Brain pericyte (primary cell): ENCODE results near the gene MFSD6.

Experiments
- DNase-seq: peaks from one replicate; pipeline ENCODE4 v3.0.0-alpha.2; 2012; ENCODE audit warnings: low read depth, low spot score

Gene MFSD6

GRCh38 chr2:190529486-190530247 lies 121.5 kb downstream of the MFSD6 start:
- DNase-seq = no peak

- no peak for DNase-seq
Measured at GRCh38 chr2:190530248-190530900, 122.2 kb downstream of the MFSD6 start.

GRCh38 chr2:190532581-190532980 lies 124.4 kb downstream of the MFSD6 start:
- no peak for DNase-seq

- DNase-seq = no peak
Measured at GRCh38 chr2:190533175-190533967, 125.2 kb downstream of the MFSD6 start.

- no peak for DNase-seq
Measured at GRCh38 chr2:190533968-190534309, 125.8 kb downstream of the MFSD6 start.

GRCh38 chr2:190534310-190535120 lies 126.4 kb downstream of the MFSD6 start, which contains the start of gene NEMP2:
TSS of gene NEMP2 (minus strand) at chr2:190534722. CDS start at chr2:190534655, 67 bp downstream.
- no peak for DNase-seq

- DNase-seq = no peak
Measured at GRCh38 chr2:190535121-190535439, 126.9 kb downstream of the MFSD6 start.

- no peak for DNase-seq
Measured at GRCh38 chr2:190535586-190535985, 127.4 kb downstream of the MFSD6 start.

- DNase-seq = no peak
Measured at GRCh38 chr2:190537765-190538164, 129.6 kb downstream of the MFSD6 start.

- DNase-seq = no peak
Measured at GRCh38 chr2:190538201-190538600, 130.0 kb downstream of the MFSD6 start.

GRCh38 chr2:190540048-190540447 lies 131.9 kb downstream of the MFSD6 start:
- DNase-seq = no peak

GRCh38 chr2:190545093-190545492 lies 136.9 kb downstream of the MFSD6 start:
- no peak for DNase-seq

GRCh38 chr2:190545555-190546385 lies 137.6 kb downstream of the MFSD6 start:
- no peak for DNase-seq

GRCh38 chr2:190546734-190547133 lies 138.6 kb downstream of the MFSD6 start:
- no peak for DNase-seq

- no peak for DNase-seq
Measured at GRCh38 chr2:190547886-190548285, 139.7 kb downstream of the MFSD6 start.

- DNase-seq = no peak
Measured at GRCh38 chr2:190550137-190550536, 142.0 kb downstream of the MFSD6 start.
